Activated effector memory CD4-positive, alpha-beta T cell treated with Interleukin-2 at 50 U/mL for 16 hours (primary cell): ENCODE measurements around the gene PGBD2.
"Not testable (repeated sequence)": the region's sequence is repeated elsewhere in the genome, so short reads cannot be mapped to it uniquely, and the experiment has no call there.

Experiments used
- DNase-seq: peaks from one replicate; pipeline ENCODE4 v3.0.0-alpha.2; 2020

Gene PGBD2

GRCh38 chr1:248906009-248906752, at the start of gene PGBD2:
Gene PGBD2, plus strand, starts transcription at chr1:248906235. Its CDS starts 7,628 bp downstream, at chr1:248913863.
- peak; percentile 91 for DNase-seq

GRCh38 chr1:248857201-248857600, 48.8 kb upstream of the PGBD2 start:
- DNase-seq, result no peak

- no peak for DNase-seq
These were observed 48.3 kb upstream of the PGBD2 start for GRCh38 chr1:248857749-248858095.

- DNase-seq, result peak; percentile 29
These were observed 47.7 kb upstream of the PGBD2 start for GRCh38 chr1:248858096-248858890.

GRCh38 chr1:248858891-248859889, 46.8 kb upstream of the PGBD2 start, which contains the start of gene ZNF692:
Gene ZNF692, minus strand, starts transcription at chr1:248859085. Its CDS starts 776 bp downstream, at chr1:248858309.
- DNase-seq, result peak; percentile 95

- no peak for DNase-seq
These were observed 46.0 kb upstream of the PGBD2 start for GRCh38 chr1:248860007-248860406.

GRCh38 chr1:248861616-248862015, 44.4 kb upstream of the PGBD2 start:
- no peak for DNase-seq

- DNase-seq, result no peak
These were observed 43.4 kb upstream of the PGBD2 start for GRCh38 chr1:248862695-248862997.

- DNase-seq, result peak; percentile 72
These were observed 42.8 kb upstream of the PGBD2 start for GRCh38 chr1:248862998-248863881.

GRCh38 chr1:248871837-248872401, 34.1 kb upstream of the PGBD2 start:
- DNase-seq, result no peak

GRCh38 chr1:248872752-248873408, 33.2 kb upstream of the PGBD2 start:
- DNase-seq, result no peak

- peak; percentile 83 for DNase-seq
These were observed 32.5 kb upstream of the PGBD2 start for GRCh38 chr1:248873409-248873992.

- DNase-seq, result peak; percentile 73
These were observed 32.0 kb upstream of the PGBD2 start for GRCh38 chr1:248873993-248874533.

GRCh38 chr1:248881261-248881660, 24.8 kb upstream of the PGBD2 start:
- no peak for DNase-seq

- DNase-seq, result not testable (repeated sequence)
These were observed 23.6 kb upstream of the PGBD2 start for GRCh38 chr1:248882427-248882826.

GRCh38 chr1:248884632-248885295, 21.3 kb upstream of the PGBD2 start:
- DNase-seq, result no peak

GRCh38 chr1:248885646-248886045, 20.4 kb upstream of the PGBD2 start:
- DNase-seq, result no peak

GRCh38 chr1:248886237-248886895, 19.7 kb upstream of the PGBD2 start:
- DNase-seq, result no peak

GRCh38 chr1:248889914-248890243, 16.2 kb upstream of the PGBD2 start:
- not testable (repeated sequence) for DNase-seq
